ENCODE data around the gene INSYN2B. TPM values are rescaled to one million over a fixed set of nuclear protein-coding genes. Genes with fewer than 3 reads are reported as not detected.
"Not testable (repeated sequence)": the region's sequence is repeated elsewhere in the genome, so short reads cannot be mapped to it uniquely, and the experiment has no call there.

Gene INSYN2B
- total RNA-seq, 2 donors from 2014 or later: 0.75 TPM; not detected in 1

- Histone ChIP-seq H3K27me3 (no peaks in the 10 kb centered on the region), H3K4me3 (no peak overlapping the region), H3K36me3 (no peaks in the 10 kb centered on the region), H3K9me3 (no peaks in the 10 kb centered on the region), H3K27ac (no peak overlapping the region), H3K4me1 (no peaks in the 10 kb centered on the region)
- no peak for TF ChIP-seq CTCF (IDR thresholded peaks at IDR 0.05)
- DNase-seq (ENCODE audit: low spot score): no peak
These were observed 139.9 kb downstream of the INSYN2B start for GRCh38 chr5:169840405-169840804.

GRCh38 chr5:169838688-169839087 lies 141.6 kb downstream of the INSYN2B start:
- no peak for TF ChIP-seq CTCF (IDR thresholded peaks at IDR 0.05)
- no peaks in the 10 kb centered on the region for H3K36me3 ChIP-seq
- H3K4me1 ChIP-seq: no peaks in the 10 kb centered on the region
- DNase-seq (ENCODE audit: low spot score): no peak
- H3K27me3 ChIP-seq: no peaks in the 10 kb centered on the region
- no peak overlapping the region for H3K4me3 ChIP-seq
- H3K9me3 ChIP-seq: no peaks in the 10 kb centered on the region
- no peak overlapping the region for H3K27ac ChIP-seq

- Histone ChIP-seq H3K27ac (no peak overlapping the region), H3K27me3 (no peaks in the 10 kb centered on the region), H3K4me3 (no peak overlapping the region), H3K4me1 (no peaks in the 10 kb centered on the region), H3K36me3 (no peaks in the 10 kb centered on the region), H3K9me3 (no peaks in the 10 kb centered on the region)
- TF ChIP-seq CTCF (IDR thresholded peaks at IDR 0.05): no peak
- DNase-seq (ENCODE audit: low spot score): no peak
These were observed 142.6 kb downstream of the INSYN2B start for GRCh38 chr5:169837686-169838085.

GRCh38 chr5:169836835-169837536 lies 143.3 kb downstream of the INSYN2B start:
- Histone ChIP-seq H3K27me3 (no peaks in the 10 kb centered on the region), H3K27ac (no peak overlapping the region), H3K4me1 (no peaks in the 10 kb centered on the region), H3K9me3 (no peaks in the 10 kb centered on the region), H3K4me3 (no peak overlapping the region), H3K36me3 (no peaks in the 10 kb centered on the region)
- no peak for DNase-seq (ENCODE audit: low spot score)
- TF ChIP-seq CTCF (IDR thresholded peaks at IDR 0.05): no peak

- H3K27me3 ChIP-seq; H3K27ac ChIP-seq; H3K36me3 ChIP-seq; DNase-seq (ENCODE audit: low spot score); H3K4me3 ChIP-seq; H3K4me1 ChIP-seq; H3K9me3 ChIP-seq: not testable (repeated sequence)
These were observed 145.8 kb downstream of the INSYN2B start for GRCh38 chr5:169834540-169834939.

GRCh38 chr5:169833681-169834292 lies 146.5 kb downstream of the INSYN2B start:
- not testable (repeated sequence) for DNase-seq (ENCODE audit: low spot score); H3K27me3 ChIP-seq; H3K36me3 ChIP-seq; H3K4me1 ChIP-seq; H3K4me3 ChIP-seq; H3K27ac ChIP-seq; H3K9me3 ChIP-seq

- Histone ChIP-seq H3K36me3 (no peaks in the 10 kb centered on the region), H3K27ac (no peak overlapping the region), H3K9me3 (no peaks in the 10 kb centered on the region), H3K4me1 (no peaks in the 10 kb centered on the region), H3K4me3 (no peak overlapping the region), H3K27me3 (no peaks in the 10 kb centered on the region)
- no peak for DNase-seq (ENCODE audit: low spot score)
- no peak for TF ChIP-seq CTCF (IDR thresholded peaks at IDR 0.05)
These were observed 147.4 kb downstream of the INSYN2B start for GRCh38 chr5:169832845-169833244.

Measured in right atrium auricular region (tissue), 2 donors.